Endothelial cell (in vitro differentiated cells): ENCODE measurements around the gene ZNF555. TPM values are rescaled to one million over a fixed set of nuclear protein-coding genes. Genes with fewer than 3 reads are reported as not detected.

ENCODE experiments used
- DNase-seq: peaks from one replicate; pipeline ENCODE4 v3.0.0; 2021; ENCODE audit warnings: low spot score
- H3K27ac Mint-ChIP-seq: one replicate; pipeline ENCODE4 v1.8.0; 2021; ENCODE audit warnings: mixed read lengths, inconsistent platforms; ENCODE audit not compliant: unreplicated experiment
- H3K27me3 Mint-ChIP-seq: one replicate; pipeline ENCODE4 v1.8.0; 2021; ENCODE audit warnings: mild to moderate bottlenecking, moderate library complexity, mixed read lengths, inconsistent platforms; ENCODE audit not compliant: unreplicated experiment
- H3K36me3 Mint-ChIP-seq: one replicate; pipeline ENCODE4 v1.8.0; 2021; ENCODE audit warnings: mild to moderate bottlenecking, low read depth, mixed read lengths, inconsistent platforms; ENCODE audit not compliant: unreplicated experiment
- H3K4me1 Mint-ChIP-seq: one replicate; pipeline ENCODE4 v1.8.0; 2021; ENCODE audit warnings: mild to moderate bottlenecking, mixed read lengths, inconsistent platforms; ENCODE audit not compliant: unreplicated experiment
- H3K4me3 Mint-ChIP-seq: one replicate; pipeline ENCODE4 v1.8.0; 2021; ENCODE audit warnings: mild to moderate bottlenecking, mixed read lengths, inconsistent platforms; ENCODE audit not compliant: unreplicated experiment
- H3K9me3 Mint-ChIP-seq: one replicate; pipeline ENCODE4 v1.8.0; 2021; ENCODE audit warnings: mixed read lengths, inconsistent platforms; ENCODE audit not compliant: unreplicated experiment
- CTCF ChIP-seq: fragments of 200-600 bp; sonication (generic); IDR thresholded peaks from one replicate; pipeline ENCODE4 v1.5.0; 2021; ENCODE audit warnings: antibody characterized with exemption; ENCODE audit not compliant: unreplicated experiment
- total RNA-seq: library from RNA; stranded (reverse); fragmentation: NEBNext Ultra II Directional; extraction: Animal tissue kit (Norgen Biotek cat#: 25700); gene quantifications from one replicate; pipeline ENCODE4 v1.2.1, GENCODE V29; 2021; ENCODE audit not compliant: unreplicated experiment

ZNF555 gene
- total RNA-seq, 1 donor from 2014 or later: 13.9 TPM

GRCh38 chr19:2807379-2808128 lies 33.7 kb upstream of the ZNF555 start:
- TF ChIP-seq CTCF: no peak
- Mint-ChIP-seq H3K36me3 (peaks cover 12% of the 10 kb centered on the region), H3K4me3 (no peak overlapping the region), H3K27me3 (peaks cover 4% of the 10 kb centered on the region), H3K9me3 (no peaks in the 10 kb centered on the region), H3K4me1 (no peaks in the 10 kb centered on the region), H3K27ac (no peak overlapping the region)
- no peak for DNase-seq

- TF ChIP-seq CTCF: no peak
- H3K9me3 Mint-ChIP-seq: no peaks in the 10 kb centered on the region
- peaks cover 4% of the 10 kb centered on the region for H3K27me3 Mint-ChIP-seq
- no peaks in the 10 kb centered on the region for H3K4me1 Mint-ChIP-seq
- H3K27ac Mint-ChIP-seq: no peak overlapping the region
- H3K4me3 Mint-ChIP-seq: no peak overlapping the region
- H3K36me3 Mint-ChIP-seq: peaks cover 8% of the 10 kb centered on the region
- DNase-seq: no peak
These were observed 32.9 kb upstream of the ZNF555 start for GRCh38 chr19:2808129-2808941.

GRCh38 chr19:2809387-2810140 lies 31.7 kb upstream of the ZNF555 start:
- peak overlapping the region; percentile 81 for H3K4me3 Mint-ChIP-seq

More at GRCh38 chr19:2809387-2810140, 31.7 kb upstream of the ZNF555 start:
- Mint-ChIP-seq H3K36me3 (peaks cover 8% of the 10 kb centered on the region), H3K27me3 (peaks cover 4% of the 10 kb centered on the region), H3K4me1 (no peaks in the 10 kb centered on the region), H3K9me3 (no peaks in the 10 kb centered on the region), H3K27ac (no peak overlapping the region)
- no peak for DNase-seq
- no peak for TF ChIP-seq CTCF
